NCI-H1105 (cell line): ENCODE measurements around the gene CCKAR.

Experiments
- DNase-seq: peaks from one replicate; lab custom pipeline; 2025; lab: John Stamatoyannopoulos, UW

The CCKAR gene

DNA sequence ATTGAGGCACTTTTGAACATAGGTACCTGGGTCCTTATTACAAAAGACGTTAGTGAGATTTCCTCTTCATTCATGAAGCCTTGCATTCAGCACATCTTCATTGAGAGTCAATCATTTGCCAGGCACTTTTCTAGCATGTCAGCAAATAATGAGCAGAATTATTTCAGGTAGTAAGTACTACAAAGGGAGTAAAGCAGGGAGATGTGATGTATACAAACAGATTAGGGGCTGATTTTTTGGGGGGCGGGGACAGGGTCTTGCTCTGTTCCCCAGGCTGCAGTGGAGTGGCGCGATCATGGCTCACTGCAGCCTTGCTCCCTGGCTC lies 638 bp upstream of the CCKAR start:
- DNase-seq = no peak

DNA sequence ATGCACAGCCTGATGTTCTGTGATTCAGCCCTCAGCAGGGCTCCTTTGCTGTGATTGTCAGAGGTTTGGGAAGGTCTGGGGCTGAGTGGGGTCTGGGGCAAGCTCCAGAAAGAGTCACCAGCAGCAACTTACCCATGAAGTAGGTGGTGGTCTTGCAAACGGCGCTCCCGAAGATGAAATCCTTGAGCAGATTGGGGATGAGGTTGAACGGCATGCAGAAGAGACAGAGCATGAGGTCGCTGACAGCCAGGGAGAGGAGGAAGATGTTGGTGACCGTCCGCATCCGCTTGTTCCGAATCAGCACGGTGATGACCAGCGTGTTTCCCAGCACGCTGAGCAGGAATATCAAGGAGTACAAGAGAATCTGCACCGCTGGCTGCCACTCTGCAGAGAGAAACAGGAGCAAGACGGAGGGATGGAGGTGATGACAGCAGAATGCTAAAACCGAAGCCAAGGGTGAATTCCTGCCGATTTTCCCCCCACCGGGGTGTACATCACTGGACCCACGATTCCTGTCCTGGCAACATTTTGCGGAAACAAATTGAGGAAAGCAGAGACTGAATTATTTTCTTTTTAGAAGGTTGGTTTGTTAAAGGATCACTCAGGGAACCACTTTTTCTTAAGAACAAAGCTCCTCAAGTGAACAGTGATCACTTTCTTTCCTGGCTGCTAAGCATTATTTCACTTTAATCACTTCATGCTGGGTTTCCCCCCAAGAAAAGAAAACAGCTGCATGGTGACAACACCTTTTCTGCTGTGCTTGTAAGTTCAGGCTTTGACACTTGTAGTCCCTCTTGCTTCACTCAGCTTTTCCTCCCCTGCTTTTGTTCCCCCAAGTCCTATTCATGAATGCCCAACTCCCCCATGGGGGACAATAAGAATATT lies 941 bp downstream of the CCKAR start:
- DNase-seq = no peak

DNA sequence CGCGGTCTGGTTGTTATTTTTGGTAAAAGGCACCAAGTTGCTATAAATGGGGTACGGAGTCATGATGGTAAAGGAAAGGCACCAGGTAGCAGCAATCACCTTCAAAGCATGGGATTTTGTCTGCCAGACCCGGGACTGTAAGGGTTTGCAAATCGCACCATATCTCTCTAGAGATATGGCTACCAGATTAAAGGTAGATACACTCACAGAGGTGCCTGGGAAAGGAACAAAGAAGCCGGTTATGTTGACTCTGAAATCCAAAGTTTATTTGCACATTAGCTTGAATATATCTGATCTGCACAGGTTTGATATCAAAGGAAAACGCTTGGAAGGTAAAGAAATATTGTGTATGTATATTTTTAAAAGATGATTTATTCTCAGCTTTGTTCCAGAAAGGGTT lies 4.6 kb downstream of the CCKAR start:
- DNase-seq = no peak

DNA sequence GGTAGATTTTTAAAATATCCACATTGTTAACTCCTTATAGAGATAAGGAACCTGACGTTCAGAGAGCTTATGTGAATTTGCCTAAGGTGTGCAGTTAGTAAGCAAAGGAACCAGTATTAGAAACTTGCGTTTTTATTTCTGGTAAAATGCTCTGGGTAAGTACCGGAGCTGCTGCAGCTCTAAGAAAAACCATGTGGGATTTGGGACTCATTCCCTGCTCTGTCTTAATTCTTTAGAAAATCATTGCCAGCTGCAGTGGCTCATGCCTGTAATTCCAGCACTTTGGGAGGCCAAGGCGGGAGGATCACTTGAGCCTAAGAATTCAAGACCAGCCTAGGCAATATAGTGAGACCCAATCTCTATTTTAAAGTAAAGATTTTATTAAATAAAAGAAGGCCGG lies 5.8 kb downstream of the CCKAR start:
- no peak for DNase-seq

DNA sequence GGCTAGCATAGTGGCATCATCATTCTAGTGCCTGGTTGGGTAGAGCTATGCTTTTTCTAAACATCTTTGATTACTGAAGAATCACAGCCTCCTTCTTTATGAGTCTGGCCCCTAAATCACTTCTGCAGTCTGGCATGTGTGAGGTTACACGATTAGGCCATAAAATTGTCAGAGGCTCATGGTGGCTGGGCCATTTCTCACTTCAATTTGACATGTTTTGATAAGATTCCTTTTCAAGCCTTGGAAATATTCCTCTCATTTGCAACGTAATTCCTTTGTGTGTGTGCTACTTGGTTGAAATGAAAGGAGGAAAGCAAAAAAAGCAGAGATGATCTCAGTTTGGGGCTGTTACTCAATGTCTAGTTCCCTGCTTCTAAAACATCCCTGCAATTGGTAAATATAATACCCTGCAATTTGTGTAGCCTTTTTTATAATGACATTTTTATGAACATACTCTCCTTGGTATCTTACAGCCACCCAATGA lies 6.2 kb downstream of the CCKAR start:
- DNase-seq = no peak

DNA sequence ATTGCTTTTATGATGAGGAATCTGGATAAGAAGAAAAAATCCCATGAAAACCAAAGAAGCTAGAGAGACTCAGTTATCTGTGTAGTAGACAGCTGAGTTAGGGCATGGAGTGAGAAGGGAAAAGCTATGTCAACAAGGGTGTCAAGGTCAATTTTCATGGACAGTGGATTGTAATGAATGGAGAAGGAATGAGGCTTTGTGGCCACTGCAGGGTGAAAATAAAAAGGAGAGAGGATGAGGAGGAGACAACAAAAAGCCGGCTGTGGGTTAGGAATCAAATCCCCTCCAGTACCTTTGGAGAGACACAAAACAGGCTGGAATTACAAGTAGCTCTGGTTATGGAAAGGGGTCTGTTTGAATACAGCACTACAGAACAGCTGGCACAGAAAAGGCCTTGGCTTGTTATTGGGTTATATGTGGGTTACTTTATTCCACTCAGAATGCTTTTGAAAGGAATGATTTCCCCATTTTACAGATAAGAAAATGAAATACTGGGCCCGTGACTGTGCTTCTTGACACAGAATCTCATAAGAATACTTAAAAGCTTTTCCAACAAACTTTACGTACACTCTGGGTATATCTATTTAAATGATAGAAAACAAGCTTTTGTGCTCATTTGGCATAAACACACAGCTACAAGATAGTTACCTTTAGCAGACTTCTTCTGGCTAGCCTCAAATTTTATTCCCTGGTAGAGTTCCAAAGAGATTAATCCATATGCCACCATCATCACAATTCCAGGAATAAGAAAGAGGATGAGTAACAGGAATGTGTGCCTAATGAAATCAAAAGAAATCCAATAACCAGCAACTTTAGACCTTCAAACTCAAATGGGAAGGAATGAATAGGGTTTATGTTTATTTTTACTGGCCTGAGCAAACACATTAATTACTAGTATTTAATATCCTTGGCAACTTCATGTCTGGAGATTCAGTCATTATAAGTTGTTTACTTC lies 7.5 kb downstream of the CCKAR start:
- DNase-seq = no peak

DNA sequence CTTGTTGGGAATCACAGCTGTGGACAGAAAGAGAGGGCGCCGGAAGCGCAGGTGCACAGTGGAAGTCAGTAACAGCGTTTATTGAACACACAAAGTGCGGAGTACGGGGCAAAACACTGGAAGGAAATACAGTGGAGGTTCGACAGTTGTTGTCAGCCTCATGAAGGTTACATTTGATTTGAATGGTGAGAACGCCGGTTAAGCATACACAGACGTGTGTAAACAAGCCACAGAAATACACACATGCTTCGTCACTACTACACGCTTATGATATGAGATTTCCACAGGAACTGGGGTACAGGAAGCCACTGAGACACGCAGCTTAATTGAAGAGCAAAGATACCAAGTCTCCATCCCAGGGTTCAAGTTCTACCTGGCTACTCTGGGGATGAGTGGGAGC lies 12.0 kb downstream of the CCKAR start:
- DNase-seq = no peak

DNA sequence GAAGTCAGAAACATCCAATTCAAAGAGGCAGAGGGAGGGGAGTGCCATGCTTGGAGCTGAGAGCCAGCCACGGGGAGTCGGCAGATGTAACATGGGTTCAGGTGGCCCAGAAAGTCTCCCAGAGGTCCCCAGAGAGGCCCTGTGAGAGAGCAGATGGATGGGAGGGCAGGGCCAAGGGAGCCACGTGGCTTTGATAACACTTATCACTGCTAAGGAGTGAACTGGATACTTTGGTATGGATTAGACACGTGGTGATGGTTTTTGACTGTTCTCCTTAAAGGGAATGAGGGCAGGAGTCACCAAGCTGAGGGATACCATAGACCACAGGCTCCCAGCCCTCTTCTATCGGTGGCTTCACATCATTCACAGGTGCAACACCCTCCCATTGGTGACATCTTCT lies 13.7 kb downstream of the CCKAR start:
- no peak for DNase-seq

DNA sequence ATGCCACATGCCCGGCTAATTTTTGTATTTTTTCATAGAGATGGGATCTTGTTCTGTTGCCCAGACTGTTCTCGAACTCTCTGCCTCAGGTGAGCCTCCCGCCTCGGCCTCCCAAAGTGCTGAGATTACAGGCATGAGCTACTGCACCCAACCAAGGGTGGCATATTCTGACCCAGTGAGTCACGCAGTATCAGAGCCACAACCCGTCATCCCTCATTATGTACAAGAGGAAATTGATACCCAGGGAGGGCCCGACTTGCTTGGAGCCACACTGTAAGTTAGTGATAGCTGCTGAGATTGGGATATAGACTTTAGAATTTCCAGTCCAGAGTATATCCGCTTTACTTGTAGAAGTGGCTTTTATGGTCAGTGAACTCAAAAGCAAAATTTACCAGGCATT lies 14.6 kb downstream of the CCKAR start:
- DNase-seq = no peak

DNA sequence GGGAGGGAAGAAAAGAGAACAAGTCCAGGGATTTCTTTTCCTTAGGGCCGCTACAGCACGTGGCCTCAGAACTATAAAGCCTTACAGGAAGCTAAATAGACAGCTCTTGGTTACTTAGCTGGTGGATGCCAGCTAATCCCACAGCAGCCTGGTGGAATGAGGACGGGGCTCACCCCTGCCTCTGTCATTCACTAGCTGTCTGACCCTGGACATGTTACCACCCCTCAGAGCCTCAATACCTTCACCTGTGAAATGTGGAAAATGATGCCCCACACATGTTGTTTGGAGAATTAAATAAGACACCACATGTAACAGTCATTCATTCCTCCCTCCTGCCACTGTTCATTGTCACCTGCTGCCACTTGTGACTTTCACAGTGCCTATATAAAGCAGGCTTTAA lies 15.7 kb downstream of the CCKAR start:
- no peak for DNase-seq

DNA sequence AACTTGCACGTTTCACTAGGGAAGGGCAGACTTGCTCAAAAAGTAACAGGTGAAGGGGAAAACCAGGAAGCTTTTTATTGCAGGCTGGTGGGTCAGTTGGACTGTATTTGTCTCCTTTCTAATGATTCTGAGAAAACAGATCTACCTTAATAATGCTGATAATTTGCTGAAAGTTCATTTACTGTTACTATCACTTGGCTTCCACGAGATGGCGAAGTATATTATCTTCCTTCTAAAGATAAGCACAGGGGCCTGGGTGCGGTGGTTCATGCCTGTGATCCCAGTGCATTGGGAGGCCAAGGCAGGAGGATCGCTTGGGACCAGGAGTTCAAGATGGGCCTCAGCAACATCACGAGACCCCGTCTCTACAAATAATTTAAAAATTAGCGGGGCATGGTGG lies 16.4 kb downstream of the CCKAR start:
- DNase-seq = no peak

DNA sequence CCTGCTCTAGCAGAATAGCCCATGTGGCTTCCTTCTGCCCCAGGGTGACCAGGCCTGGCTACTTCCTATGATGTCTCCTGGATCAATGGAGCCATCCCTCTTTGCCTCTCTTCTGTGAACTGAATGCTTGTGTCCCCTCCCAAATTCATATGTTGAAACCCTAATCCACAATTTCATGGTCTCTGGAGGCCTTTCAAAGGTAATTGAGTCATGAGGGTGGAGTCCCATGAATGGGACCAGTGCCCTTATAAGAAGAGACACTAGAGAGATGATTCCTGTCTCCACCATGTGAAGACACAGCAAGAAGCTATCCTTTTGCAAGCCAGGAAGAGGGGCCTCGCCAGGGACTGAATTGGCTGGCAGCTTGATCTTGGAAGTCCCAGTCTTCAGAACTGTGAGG lies 18.4 kb downstream of the CCKAR start:
- DNase-seq = no peak

DNA sequence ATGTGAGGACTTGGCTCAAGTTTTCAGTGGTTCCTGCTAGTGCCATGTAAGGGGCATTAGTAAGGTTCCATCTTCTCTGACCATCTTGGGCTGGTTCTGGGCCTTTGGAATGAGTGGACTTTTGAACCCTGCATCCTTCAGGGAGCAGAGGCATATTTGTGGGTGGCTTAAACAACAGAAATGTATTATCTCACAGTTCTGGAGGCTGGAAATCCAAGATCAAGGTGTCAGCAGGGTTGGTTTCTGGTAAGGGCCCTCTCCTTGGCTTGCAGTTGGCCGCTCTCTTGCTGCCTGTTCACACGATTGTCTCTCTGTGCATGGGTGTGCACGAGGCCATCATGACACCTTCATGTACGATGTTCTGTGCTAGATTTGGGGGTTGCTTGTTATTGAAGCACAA lies 21.3 kb downstream of the CCKAR start:
- DNase-seq = no peak

DNA sequence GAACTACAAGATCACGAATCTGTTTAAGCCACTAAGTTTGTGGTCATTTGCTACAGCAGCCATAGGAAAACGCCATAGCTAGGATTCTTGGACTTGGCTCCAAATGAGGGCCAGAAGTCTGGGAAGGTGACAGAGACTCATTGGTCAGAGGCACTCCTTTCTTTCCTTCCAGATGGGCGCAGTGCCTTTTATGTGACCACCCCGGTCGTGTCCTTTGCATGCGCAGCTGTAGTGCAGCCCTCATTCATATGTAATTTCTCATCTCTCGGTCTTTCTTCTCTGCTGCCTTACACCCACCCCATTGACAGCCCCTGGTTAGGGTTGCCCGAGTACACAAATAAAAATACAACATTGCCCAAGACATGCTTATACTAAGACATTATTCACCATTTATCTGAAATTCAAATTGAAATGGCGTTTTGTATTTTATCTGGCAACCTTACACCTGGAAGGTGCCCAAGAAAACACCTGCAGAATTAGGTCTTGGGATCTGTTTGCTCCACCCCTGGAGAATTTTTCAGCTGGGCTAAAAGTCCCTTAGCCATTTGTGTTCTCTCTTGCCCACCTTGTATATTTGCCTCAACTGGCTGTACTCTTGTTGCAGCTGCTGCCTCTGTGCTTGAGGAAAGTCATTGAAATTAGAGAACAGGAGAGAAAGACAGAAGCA lies 21.9 kb downstream of the CCKAR start:
- no peak for DNase-seq

DNA sequence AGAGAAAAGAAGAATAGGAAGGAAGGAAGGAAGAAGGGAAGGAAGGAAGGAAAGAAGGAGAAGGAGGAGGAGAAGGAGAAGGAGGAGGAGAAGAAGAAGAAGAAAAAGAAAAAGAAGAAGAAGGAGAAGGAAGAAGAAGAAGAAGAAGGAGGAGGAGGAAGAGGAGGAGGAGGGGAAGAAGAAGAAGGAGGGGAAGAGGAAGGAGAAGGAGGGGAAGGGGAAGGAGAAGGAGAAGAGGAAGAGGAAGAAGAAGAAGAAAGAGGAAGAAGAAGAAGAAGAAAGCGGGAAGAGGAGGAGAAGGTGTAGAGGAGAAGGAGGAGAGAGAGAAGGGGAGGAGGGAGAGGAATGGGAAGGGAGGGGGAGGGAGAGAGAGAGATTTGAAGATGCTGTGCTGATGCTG lies 22.6 kb downstream of the CCKAR start:
- DNase-seq = no peak

DNA sequence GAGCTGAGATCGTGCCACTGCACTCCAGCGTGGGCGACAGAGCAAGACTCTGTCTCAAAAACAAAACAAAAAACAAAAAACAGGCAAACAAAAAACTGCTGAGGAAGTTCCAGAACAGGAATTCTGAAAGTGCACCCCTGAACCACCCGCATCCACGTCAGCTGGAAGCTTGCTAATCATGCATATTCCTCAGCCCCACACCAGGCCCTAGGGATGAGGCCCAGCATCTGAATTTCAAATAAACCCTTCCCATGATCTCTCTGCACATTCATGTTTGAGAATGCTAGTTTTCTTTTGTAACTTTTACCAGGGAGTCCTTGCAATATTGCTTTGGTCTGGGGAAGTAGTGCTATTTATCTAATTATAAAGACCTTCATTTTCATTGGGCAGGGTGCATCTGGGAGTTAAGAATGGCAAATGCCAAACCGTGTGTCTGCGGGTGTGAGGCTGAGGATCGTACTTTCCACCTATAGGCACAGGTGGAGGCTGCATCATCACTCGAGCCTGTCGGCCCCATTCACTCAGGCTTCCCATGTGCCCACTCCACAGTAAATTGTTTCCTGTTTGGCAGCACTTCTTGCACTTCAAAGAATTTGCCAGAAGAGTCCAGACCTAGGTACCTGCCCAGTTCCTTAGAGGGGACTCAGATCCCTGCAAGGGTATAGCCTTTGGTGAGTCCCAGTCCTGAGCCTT lies 23.6 kb downstream of the CCKAR start:
- DNase-seq = no peak

DNA sequence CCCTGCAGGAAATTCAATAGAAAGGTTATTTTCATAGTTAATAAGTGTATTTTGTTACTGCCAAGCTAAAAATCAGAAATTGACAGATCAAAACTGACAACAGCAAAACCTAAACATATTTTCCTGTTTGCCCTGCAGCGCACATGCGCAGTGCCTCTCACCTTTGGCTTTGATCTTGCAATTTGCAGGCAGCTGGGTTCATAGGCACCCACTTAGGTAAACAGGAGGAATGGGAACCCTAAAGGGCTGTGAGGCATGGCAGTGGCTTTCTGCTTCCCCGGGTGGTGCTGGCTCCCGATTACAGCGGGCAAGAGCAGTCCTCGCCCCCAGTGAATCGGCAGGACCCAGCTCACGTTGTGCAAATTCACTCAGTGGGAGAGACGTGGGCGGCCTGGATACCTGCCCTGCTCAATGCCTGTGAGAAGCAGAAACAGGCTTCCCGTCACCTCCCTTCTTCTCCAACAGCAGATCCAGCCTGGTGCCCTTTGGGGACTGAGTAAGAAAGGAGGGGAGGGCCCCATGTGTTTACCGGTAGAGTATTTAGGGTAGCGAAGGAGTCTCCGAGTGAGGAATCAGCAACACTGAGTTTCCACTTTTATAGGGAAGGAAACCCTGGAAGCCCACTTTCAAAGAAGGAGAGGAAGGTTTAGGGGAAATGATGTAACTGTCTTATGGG lies 25.7 kb downstream of the CCKAR start:
- no peak for DNase-seq

DNA sequence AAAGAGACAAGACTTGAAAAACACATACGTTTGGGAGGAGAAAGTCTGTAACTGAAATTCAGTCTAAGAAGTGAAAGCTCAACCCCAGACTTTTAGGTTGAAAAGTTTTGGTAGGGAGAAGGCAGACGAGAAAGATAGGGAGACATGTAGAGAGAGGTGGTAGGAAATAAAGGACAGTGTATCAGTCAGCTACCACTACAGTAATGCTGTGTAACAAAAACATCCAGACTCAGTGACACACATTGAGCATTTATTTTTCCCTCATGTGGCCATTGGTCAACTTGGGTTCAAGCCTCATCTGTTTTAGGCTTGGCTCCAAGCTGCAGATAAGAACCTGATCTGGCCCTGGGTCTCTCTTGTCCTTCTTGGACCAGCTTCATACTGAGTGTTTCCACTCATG lies 26.9 kb downstream of the CCKAR start:
- DNase-seq = no peak

DNA sequence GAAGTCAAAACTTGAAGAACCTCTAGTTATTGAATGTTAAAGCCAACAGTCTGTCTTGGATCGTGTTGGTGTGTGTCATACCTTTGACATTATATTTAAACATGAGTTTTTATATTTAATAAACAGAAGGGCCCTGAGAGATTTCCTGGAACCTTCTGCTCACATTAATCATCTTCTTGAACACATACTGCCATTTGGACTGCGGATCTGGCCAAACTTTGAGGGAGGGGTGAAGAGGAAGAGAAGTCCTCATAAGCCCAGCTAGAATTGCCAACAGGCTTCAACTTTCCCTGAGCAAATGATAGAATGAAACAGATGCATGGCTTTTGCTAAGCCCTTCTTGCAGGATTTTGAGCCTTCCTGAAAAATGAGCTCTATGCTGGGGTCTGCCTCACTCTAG lies 27.4 kb downstream of the CCKAR start:
- DNase-seq = no peak

DNA sequence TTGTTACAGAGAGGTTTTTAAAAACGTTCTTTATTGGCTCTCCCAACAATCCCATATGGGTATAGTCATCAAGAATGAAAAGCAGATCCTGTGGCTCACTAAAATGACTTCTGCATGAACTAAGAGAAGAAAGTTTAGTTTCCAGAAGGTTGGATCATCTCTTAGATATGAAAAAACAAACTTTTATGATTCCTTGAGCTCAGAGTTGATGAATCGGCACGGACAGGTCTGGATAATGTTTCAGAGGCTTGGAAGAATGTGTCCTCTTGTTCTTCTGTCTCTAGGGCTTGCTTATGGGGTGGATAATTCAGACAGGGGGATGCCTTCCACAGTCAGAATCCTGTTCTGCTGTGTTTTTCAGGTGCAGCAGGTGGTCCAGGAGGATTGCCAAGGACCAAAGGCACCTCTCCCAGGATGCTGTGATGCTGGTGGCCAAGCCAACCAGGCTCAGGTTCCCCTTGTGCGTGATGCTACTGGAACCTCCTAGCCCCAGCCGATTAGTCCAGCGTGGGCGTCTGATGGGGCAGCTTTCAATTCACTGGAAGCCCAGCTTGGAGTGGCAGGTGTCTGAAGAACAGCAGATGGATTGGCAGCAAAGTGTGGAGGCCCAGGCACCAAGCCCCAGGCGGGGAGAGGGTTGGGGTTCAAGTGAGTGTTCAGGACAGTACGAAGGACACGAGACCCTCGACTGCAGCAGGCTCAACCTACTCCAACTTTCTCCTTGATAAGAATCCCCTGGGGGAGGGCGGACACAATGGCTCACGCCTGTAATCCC lies 30.3 kb downstream of the CCKAR start:
- no peak for DNase-seq
